ENCODE data around the gene CXCR2. TPM values are rescaled to one million over a fixed set of nuclear protein-coding genes. Genes with fewer than 3 reads are reported as not detected.
"Not testable (repeated sequence)": the region's sequence is repeated elsewhere in the genome, so short reads cannot be mapped to it uniquely, and the experiment has no call there.

Gene CXCR2
- total RNA-seq, 2 donors from 2014 or later = 0.47 to 2.1 TPM

DNA sequence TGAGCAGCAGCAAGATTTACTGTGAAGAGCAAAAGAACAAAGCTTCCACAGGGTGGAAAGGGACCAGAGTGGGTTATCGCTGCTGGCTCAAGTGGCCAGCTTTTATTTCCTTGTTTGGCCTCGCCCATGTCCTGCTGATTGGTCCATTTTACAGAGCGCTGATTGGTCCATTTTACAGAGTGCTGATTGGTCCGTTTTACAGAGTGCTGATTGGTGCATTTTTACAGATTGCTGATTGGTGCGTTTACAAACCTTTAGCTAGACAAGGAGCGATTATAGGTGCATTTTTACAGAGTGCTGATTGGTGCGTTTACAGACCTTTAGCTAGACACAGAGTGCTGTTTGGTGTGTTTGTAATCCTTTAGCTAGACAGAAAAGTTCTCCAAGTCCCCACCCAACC lies 17.0 kb upstream of the CXCR2 start:
- H3K27ac Mint-ChIP-seq; H3K9me3 Mint-ChIP-seq; H3K4me1 Mint-ChIP-seq (ENCODE audit: low read depth in 2 of 2); H3K4me3 Mint-ChIP-seq; ATAC-seq; DNase-seq (ENCODE audit: low spot score): not testable (repeated sequence)
- Mint-ChIP-seq H3K36me3 (peaks cover 17% of the 10 kb centered on the region), H3K27me3 (peaks cover 16 to 17% of the 10 kb centered on the region in 2 donors)

DNA sequence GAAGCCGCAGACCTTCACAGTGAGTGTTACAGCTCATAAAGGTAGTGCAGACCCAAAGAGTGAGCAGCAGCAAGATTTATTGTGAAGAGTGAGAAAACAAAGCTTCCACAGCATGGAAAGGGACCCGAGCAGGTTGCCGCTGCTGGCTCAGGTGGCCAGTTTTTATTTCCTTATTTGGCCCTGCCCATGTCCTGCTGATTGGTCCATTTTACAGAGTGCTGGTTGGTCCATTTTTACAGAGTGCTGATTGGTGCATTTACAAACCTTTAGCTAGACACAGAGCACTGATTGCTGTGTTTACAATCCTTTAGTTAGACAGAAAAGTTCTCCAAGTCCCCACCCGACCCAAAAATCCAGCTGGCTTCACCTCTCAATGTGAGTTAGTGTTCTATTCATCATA lies 4.0 kb upstream of the CXCR2 start:
- not testable (repeated sequence) for H3K27me3 Mint-ChIP-seq; H3K27ac Mint-ChIP-seq; H3K9me3 Mint-ChIP-seq; ATAC-seq; DNase-seq (ENCODE audit: low spot score); H3K4me3 Mint-ChIP-seq
- H3K36me3 Mint-ChIP-seq = peaks cover 15% of the 10 kb centered on the region
- peaks cover 16 to 17% of the 10 kb centered on the region in 2 donors for H3K4me1 Mint-ChIP-seq (ENCODE audit: low read depth in 2 of 2)

DNA sequence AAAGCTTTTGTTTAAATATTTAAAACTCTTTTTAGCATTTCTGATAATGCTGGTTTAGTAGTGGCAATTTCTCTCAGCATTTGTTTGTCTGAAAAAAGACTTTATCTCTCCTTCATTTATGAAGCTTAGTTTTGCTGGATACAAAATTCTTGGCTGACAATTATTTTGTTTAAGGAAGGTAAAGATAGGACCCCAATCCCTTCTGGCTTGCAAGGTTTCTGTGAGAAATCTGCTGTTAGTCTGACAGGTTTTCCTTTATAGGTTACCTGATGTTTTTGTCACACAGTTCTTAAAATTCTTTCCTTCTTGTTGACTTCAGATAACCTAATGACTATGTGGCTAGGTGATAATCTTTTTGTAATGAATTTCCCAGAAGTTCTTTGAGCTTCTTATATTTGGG lies 3.5 kb upstream of the CXCR2 start:
- Mint-ChIP-seq H3K4me1 (ENCODE audit: low read depth in 2 of 2) (peaks cover 16 to 17% of the 10 kb centered on the region in 2 donors), H3K36me3 (peaks cover 15% of the 10 kb centered on the region)
- not testable (repeated sequence) for H3K27ac Mint-ChIP-seq; H3K27me3 Mint-ChIP-seq; H3K4me3 Mint-ChIP-seq; ATAC-seq; H3K9me3 Mint-ChIP-seq; DNase-seq (ENCODE audit: low spot score)

DNA sequence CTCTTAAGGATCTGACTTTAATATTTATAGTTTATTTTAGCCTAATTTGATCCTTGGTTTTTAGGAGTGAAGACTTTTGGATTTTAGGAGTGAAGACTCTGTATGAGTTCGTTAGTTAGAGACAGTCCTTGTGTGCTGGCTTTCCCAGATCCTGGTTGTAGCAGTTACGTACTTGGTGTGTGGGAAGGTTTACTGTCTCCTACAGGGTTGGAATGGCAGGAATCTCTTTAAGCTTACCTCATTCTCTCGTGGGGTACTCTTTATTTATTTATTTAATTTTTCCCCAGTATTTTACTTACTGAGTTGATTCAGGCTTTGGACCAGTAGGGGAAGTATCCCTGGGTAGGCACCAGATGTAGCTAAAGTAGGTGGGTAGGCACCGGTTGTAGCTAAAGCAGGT lies 1.8 kb upstream of the CXCR2 start:
- no peaks in the 10 kb centered on the region for H3K27me3 Mint-ChIP-seq
- H3K4me3 Mint-ChIP-seq = no peak overlapping the region
- DNase-seq (ENCODE audit: low spot score) = no peak

DNA sequence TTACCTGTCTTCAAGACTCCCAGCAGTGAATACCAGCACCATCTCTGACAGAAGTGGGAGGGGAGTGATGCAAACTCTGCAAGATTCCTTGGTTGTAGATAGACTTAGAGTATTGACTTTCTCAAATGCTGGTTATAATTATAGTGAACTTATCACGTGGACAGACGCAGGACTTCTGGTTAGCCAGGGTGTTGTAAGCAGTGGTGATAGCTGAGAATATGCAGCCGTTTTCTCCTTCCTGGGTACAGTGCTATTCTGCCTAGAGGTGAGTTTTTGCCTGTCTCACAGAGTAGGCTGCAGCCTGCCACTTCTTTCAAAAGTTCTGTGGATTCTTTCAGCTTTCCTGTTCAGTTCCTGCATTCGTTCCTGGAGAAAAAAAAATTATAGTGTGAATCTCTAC lies 733 bp upstream of the CXCR2 start:
- peak; percentile 61 to 67 for ATAC-seq
- peak overlapping the region; percentile 84 for H3K4me3 Mint-ChIP-seq

More for the DNA sequence above, 1.8 kb upstream of the CXCR2 start:
- no peak for ATAC-seq
- Mint-ChIP-seq H3K36me3 (peaks cover 15% of the 10 kb centered on the region), H3K4me1 (ENCODE audit: low read depth in 2 of 2) (peaks cover 27 to 28% of the 10 kb centered on the region in 2 donors), H3K27ac (no peak overlapping the region), H3K9me3 (peaks cover 5% of the 10 kb centered on the region)

DNA sequence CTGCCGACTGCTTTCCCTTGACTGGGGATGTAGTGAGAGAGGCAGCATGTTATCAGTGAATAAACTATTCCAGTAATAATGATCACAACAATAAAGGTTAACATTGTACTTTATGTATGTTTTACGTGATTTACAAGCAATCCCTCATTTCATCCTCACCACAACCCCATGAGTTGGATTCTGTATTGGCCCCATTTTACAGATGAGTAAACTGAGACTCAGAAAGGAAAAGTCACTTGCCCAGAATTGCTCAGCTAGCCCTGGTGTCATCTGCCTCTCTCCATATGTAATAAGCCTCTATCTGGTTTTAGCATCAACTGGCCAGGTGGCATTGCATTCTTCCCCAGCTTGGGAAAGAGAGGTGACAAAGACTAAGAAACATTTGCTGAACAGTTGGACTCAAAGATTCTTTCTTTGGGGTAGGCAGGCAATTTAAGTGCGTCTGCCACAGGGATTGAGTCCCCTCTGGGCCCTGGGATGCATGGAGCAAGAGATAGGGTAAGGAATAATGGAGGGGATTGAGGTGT lies 2.2 kb downstream of the CXCR2 start:
- peak overlapping the region; percentile 80 for H3K4me3 Mint-ChIP-seq
- DNase-seq (ENCODE audit: low spot score) (no peak), ATAC-seq (no peak)
- no peaks in the 10 kb centered on the region for H3K27me3 Mint-ChIP-seq
- H3K27ac Mint-ChIP-seq = peak overlapping the region; percentile 80 to 95
- peaks cover 59 to 61% of the 10 kb centered on the region in 2 donors for H3K4me1 Mint-ChIP-seq (ENCODE audit: low read depth in 2 of 2)
- peaks cover under 1% of the 10 kb centered on the region for H3K36me3 Mint-ChIP-seq
- H3K9me3 Mint-ChIP-seq = peaks cover 3% of the 10 kb centered on the region

More for the DNA sequence above, 733 bp upstream of the CXCR2 start:
- peaks cover 15% of the 10 kb centered on the region for H3K36me3 Mint-ChIP-seq
- H3K9me3 Mint-ChIP-seq = peaks cover 5% of the 10 kb centered on the region
- peak overlapping the region; percentile 83 to 93 for H3K27ac Mint-ChIP-seq
- no peak for DNase-seq (ENCODE audit: low spot score)
- H3K4me1 Mint-ChIP-seq (ENCODE audit: low read depth in 2 of 2) = peaks cover 36 to 38% of the 10 kb centered on the region in 2 donors
- H3K27me3 Mint-ChIP-seq = no peaks in the 10 kb centered on the region

DNA sequence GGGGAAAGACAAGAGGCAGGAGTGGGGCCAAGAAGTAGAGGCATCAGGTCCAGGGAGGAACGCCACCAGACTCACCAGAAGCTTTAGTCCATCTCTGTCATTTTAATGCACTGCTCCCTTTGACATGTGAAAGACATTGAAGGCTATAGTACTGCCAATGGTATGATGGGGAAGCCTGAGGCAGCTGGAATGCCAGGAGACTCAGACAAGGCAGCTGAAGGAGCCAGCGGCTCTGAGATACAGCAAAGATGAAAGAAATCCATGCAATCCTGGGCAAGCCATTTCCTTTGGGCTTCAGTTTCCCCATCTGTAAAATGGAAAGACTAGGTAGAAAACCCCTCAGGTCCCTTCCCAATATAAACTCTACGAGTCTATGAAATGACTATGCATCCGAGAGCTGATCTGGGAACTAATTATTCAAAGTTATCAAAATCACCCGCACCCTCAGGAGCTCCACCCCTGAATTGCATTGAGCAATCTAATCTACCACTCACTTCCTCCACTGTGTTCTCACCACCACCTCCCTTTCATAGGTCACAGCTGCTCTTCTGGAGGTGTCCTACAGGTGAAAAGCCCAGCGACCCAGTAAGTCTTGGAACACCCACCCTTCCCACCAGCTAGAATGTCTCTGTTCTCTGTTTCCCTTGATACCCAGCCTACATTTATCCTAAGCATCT lies 3.1 kb downstream of the CXCR2 start:
- H3K4me3 Mint-ChIP-seq = peak overlapping the region; percentile 80
- ATAC-seq (peak; percentile 55 to 66), DNase-seq (ENCODE audit: low spot score) (no peak)
- H3K4me1 Mint-ChIP-seq (ENCODE audit: low read depth in 2 of 2) = peaks cover 62% of the 10 kb centered on the region in 2 donors
- H3K36me3 Mint-ChIP-seq = no peaks in the 10 kb centered on the region
- no peaks in the 10 kb centered on the region for H3K27me3 Mint-ChIP-seq
- H3K27ac Mint-ChIP-seq = peak overlapping the region; percentile 80 to 95
- H3K9me3 Mint-ChIP-seq = peaks cover 3% of the 10 kb centered on the region

DNA sequence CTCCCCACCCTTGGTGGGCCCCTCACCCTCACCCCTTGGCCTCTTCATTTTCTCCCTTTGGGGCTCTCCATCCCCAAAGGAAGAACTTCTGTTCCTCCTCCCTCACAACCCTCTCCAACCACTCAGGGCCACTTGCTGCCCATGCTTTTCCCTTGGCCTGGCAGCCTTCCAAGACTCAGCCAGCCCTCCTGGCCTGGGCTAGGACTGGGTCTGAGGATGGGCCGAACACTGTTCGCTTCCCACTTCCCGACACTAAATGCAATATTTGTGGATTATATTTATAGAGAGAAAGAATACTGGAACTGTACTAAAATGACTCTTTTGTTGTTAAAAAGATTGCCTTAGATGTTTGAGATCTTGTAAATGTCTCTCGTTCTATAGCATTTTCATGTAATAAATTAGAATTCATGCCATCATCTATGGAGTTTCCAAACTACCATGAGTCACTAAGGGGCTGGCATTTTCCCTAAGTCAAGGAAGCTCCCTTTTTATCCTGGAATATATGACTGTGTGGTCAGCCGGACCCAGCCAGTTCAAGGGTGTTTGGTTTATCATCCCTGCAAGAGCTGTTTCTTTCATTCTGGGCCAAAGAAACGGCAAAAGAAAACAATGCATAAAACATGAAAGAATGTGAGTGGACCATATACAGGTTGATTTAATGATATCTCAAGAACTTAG lies 3.8 kb downstream of the CXCR2 start:
- ATAC-seq (no peak), DNase-seq (ENCODE audit: low spot score) (no peak)

DNA sequence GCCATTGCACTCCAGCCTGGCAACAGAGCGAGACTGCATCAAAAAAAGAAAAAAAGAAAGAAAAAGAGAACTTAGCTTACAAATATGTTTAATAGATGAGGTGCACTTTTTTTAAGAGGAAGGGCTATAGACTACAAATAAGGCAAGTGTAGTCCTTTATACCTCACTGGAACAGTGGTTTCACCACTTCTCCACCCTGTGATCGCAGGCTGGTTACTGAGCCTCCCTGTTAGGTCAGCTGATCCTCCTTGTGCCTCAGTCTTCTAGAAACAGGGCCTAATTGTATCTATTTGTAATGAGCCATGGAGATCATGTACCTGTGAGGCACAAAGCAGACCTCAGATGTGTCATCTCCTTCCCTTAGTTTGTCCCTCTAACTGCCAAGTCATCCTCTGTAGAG lies 4.5 kb downstream of the CXCR2 start:
- ATAC-seq (peak in 1 of 2 donors; percentile 64), DNase-seq (ENCODE audit: low spot score) (no peak)
- peaks cover 3% of the 10 kb centered on the region for H3K9me3 Mint-ChIP-seq
- H3K27me3 Mint-ChIP-seq = no peaks in the 10 kb centered on the region
- peaks cover 54 to 60% of the 10 kb centered on the region in 2 donors for H3K4me1 Mint-ChIP-seq (ENCODE audit: low read depth in 2 of 2)
- H3K4me3 Mint-ChIP-seq = peak overlapping the region; percentile 80
- peak overlapping the region; percentile 80 to 95 for H3K27ac Mint-ChIP-seq
- H3K36me3 Mint-ChIP-seq = no peaks in the 10 kb centered on the region

More for the DNA sequence above, 3.8 kb downstream of the CXCR2 start:
- H3K4me1 Mint-ChIP-seq (ENCODE audit: low read depth in 2 of 2) = peaks cover 61 to 62% of the 10 kb centered on the region in 2 donors
- H3K9me3 Mint-ChIP-seq = peaks cover 3% of the 10 kb centered on the region
- peak overlapping the region; percentile 80 to 95 for H3K27ac Mint-ChIP-seq
- no peaks in the 10 kb centered on the region for H3K36me3 Mint-ChIP-seq
- no peaks in the 10 kb centered on the region for H3K27me3 Mint-ChIP-seq
- peak overlapping the region; percentile 80 for H3K4me3 Mint-ChIP-seq

DNA sequence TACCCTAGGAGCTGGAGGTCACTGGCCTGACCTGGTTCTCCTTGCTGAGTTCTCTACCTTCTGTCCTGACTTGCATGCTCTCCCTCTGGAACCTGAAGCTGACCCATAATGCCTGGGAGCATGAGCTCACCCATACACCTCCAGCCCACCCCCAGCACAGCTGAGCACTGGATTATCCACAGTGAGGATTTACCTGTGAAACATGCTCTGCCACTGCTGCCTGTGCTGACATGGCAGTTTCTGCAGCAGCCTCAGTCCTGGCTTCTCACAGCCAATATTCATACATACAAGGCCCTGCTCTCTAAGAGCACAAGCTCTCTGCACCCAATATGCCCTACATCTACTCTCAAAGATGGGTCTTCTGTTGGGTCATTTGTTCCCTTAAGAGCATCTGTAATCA lies 5.0 kb downstream of the CXCR2 start:
- H3K9me3 Mint-ChIP-seq = peaks cover 3% of the 10 kb centered on the region
- ATAC-seq = peak in 1 of 2 donors; percentile 30
- no peaks in the 10 kb centered on the region for H3K27me3 Mint-ChIP-seq
- peaks cover 50 to 60% of the 10 kb centered on the region in 2 donors for H3K4me1 Mint-ChIP-seq (ENCODE audit: low read depth in 2 of 2)
- DNase-seq (ENCODE audit: low spot score) = no peak
- peak overlapping the region; percentile 80 to 95 for H3K27ac Mint-ChIP-seq
- H3K36me3 Mint-ChIP-seq = peaks cover 4% of the 10 kb centered on the region
- H3K4me3 Mint-ChIP-seq = peak overlapping the region; percentile 80

DNA sequence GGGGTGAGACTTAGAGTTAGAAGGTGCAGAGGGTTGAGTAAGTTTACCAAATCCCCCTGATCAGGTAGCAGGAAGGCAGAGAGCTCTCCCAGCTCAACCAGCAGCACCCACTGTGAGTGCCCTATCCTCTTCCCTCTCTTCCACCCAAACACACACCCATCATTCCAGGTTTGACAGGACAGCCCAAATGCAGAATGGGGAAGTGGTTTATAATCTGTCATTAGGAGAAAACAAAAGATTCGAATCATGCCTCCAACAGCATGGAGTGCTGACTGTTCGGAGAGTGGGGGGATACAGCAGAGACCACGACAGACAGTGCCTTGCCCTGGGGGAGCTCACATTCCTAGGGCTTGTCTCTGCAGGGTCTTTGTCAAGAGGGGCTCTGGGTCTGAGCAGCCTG lies 11.7 kb downstream of the CXCR2 start:
- H3K4me1 Mint-ChIP-seq (ENCODE audit: low read depth in 2 of 2) = peaks cover 22 to 33% of the 10 kb centered on the region in 2 donors
- H3K27me3 Mint-ChIP-seq = peaks cover 0 to 6% of the 10 kb centered on the region in 2 donors
- H3K36me3 Mint-ChIP-seq = peaks cover 11% of the 10 kb centered on the region
- ATAC-seq (no peak), DNase-seq (ENCODE audit: low spot score) (no peak)
- no peaks in the 10 kb centered on the region for H3K9me3 Mint-ChIP-seq
- no peak overlapping the region for H3K4me3 Mint-ChIP-seq
- H3K27ac Mint-ChIP-seq = no peak overlapping the region

DNA sequence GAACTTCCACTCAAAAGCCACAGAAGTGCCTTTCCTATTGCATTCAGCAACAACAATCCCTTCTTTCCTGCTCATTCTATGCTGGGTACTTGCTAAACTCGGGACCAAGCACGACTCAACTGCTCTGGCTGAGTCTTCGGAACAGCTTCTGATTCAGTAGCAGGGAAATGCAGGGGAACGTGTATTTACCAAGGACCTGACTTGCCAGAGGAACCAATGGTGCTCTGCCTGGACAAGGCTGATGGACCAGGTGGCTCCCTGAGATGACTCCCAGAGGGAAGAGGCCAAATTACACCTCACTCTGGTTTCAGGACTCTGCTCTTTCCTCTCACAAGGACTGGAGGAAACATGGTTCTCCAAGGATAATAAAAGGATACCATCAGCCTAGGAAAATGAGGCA lies 12.2 kb downstream of the CXCR2 start:
- H3K27me3 Mint-ChIP-seq = peaks cover 0 to 6% of the 10 kb centered on the region in 2 donors
- H3K4me1 Mint-ChIP-seq (ENCODE audit: low read depth in 2 of 2) = peaks cover 17 to 29% of the 10 kb centered on the region in 2 donors
- H3K9me3 Mint-ChIP-seq = no peaks in the 10 kb centered on the region
- peaks cover 11% of the 10 kb centered on the region for H3K36me3 Mint-ChIP-seq
- no peak overlapping the region for H3K4me3 Mint-ChIP-seq
- ATAC-seq (no peak), DNase-seq (ENCODE audit: low spot score) (no peak)
- H3K27ac Mint-ChIP-seq = no peak overlapping the region

DNA sequence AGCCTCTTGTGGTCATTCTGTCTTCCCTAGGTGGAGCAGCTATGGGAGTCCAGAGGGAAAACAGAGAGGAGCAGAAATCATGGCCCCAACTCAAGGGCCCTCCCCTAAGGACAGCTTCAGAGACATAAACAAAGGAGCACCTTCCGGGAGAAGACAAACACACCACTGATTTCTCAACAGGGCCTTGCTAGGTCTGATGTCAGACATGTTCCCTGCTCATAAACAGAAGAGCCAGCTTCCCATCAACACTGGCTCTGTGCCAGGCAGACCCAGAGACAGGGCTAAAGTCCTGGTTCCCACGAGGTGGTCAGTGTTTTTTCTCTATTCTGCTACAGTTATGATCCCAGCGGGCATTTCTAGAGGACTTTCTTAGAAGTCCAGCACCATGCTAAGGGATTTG lies 19.3 kb downstream of the CXCR2 start:
- Mint-ChIP-seq H3K36me3 (no peaks in the 10 kb centered on the region), H3K4me3 (no peak overlapping the region), H3K27ac (no peak overlapping the region), H3K4me1 (ENCODE audit: low read depth in 2 of 2) (peaks cover 7 to 11% of the 10 kb centered on the region in 2 donors), H3K9me3 (no peaks in the 10 kb centered on the region), H3K27me3 (peaks cover 0 to 10% of the 10 kb centered on the region in 2 donors)
- ATAC-seq = no peak
- DNase-seq (ENCODE audit: low spot score) = no peak

DNA sequence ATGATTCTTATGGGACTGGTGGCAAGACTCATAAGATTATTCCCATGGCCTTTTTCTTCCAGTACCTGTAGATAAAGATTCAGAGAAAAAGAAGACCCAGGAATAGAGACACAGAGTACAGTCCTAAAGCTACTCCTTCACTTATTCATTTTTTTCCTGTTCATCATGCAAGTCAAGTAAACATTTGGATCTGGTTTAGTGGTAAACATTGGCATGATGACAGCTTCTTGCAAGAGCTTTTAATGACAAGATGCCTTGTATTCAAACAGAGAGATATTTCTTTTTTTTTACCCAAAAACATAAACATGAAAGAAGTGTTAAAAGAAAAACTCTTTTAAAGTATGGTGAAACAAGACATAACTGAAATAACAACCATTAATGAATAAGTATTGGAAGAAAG lies 20.2 kb downstream of the CXCR2 start:
- Mint-ChIP-seq H3K9me3 (no peaks in the 10 kb centered on the region), H3K4me1 (ENCODE audit: low read depth in 2 of 2) (peaks cover 12 to 13% of the 10 kb centered on the region in 2 donors), H3K27ac (no peak overlapping the region), H3K27me3 (peaks cover 0 to 10% of the 10 kb centered on the region in 2 donors), H3K4me3 (no peak overlapping the region), H3K36me3 (no peaks in the 10 kb centered on the region)
- ATAC-seq = no peak
- DNase-seq (ENCODE audit: low spot score) = no peak

Data from natural killer cell treated with Interleukin-12 subunit alpha and Interleukin-12 subunit beta and Interleukin-15 and Interleukin-18, amount 100 ng/mL, for 72 hours (primary cell).